Stimulated activated CD4-positive, alpha-beta T cell treated with anti-CD3 and anti-CD28 coated beads, TNF-alpha, amount 100 ng/mL, for 1 hour (primary cell): ENCODE results near the gene BNIP5.
"Not testable (repeated sequence)": the region's sequence is repeated elsewhere in the genome, so short reads cannot be mapped to it uniquely, and the experiment has no call there.

ENCODE experiments used
- DNase-seq, 3 donors: peaks; one replicate each; pipeline ENCODE4 v3.0.0-alpha.2; 2020; ENCODE audit warnings: low read depth in 3 of 3, low spot score in 1 of 3

The BNIP5 gene

GRCh38 chr6:36368421-36368820 lies 31.7 kb upstream of the BNIP5 start:
- no peak for DNase-seq

GRCh38 chr6:36367743-36368142 lies 31.1 kb upstream of the BNIP5 start:
- no peak for DNase-seq

DNA sequence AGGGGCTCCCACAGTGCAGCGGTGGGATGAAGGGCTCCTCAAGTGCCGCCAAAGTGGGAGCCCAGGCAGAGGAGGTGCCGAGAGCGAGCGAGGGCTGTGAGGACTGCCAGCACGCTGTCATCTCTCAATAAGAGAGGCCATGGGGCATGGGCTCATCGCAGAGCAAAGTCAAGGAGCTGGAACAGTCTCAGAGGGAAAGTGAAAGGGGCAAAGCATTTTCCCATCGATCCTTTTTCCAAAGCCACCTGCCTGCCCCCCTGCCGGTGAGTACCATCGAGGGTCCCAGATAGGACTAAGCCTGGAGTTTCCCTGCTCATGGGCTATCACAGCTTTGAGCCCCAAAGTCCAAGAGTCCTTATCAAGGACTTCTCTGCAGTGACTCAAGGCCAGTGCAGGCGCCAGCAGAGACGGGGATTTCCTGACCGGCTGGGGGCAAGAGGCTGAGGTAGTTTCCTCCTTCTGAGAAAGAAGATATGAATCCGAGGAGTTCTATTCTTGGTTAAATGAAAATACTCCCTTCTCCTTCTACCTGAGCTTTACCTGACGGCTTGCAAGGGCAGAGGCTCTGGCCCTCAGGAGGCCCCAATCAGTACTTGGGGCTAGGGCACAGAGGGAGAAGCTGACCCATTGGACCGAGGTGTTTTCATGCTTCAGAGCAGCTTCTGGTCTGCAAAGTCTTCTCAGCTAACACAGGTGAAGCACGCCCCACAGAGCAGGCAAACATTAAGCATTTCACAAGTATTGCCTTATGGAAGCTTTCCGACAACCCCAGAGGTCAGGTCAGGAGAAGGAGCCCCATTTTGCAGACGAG lies 28.2 kb upstream of the BNIP5 start:
- DNase-seq, result no peak

GRCh38 chr6:36364061-36364635 lies 27.5 kb upstream of the BNIP5 start:
- not testable (repeated sequence) for DNase-seq

- DNase-seq, result not testable (repeated sequence)
Measured at GRCh38 chr6:36363371-36363752, 26.7 kb upstream of the BNIP5 start.

- no peak for DNase-seq
Measured at GRCh38 chr6:36362551-36363370, 26.1 kb upstream of the BNIP5 start.

GRCh38 chr6:36361071-36361470 lies 24.4 kb upstream of the BNIP5 start:
- DNase-seq, result no peak

GRCh38 chr6:36360241-36361054 lies 23.8 kb upstream of the BNIP5 start:
- DNase-seq, result peak; percentile 19 to 42 (median 41)

GRCh38 chr6:36358226-36358915 lies 21.7 kb upstream of the BNIP5 start:
- no peak for DNase-seq

DNA sequence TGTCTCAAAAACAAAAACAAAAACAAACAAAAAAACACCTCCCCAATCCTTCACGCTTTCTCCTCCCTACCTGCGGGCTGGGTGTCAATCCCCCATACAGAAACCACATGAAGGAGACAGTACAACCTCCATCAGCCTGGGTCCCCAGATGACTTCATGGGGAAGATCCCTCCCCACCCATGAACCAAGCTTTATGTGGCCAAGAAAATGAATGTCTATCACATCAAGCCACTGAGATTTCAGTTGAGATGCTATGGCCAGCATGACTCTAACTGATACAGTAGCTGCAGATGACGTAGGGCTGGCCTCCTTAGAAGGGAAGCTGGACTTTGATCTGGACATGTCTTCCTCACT lies 21.2 kb upstream of the BNIP5 start:
- no peak for DNase-seq

GRCh38 chr6:36355819-36356218 lies 19.1 kb upstream of the BNIP5 start:
- DNase-seq, result no peak

- no peak for DNase-seq
Measured at GRCh38 chr6:36353411-36353915, 16.8 kb upstream of the BNIP5 start.

- DNase-seq, result no peak
Measured at GRCh38 chr6:36352477-36353157, 15.9 kb upstream of the BNIP5 start.

DNA sequence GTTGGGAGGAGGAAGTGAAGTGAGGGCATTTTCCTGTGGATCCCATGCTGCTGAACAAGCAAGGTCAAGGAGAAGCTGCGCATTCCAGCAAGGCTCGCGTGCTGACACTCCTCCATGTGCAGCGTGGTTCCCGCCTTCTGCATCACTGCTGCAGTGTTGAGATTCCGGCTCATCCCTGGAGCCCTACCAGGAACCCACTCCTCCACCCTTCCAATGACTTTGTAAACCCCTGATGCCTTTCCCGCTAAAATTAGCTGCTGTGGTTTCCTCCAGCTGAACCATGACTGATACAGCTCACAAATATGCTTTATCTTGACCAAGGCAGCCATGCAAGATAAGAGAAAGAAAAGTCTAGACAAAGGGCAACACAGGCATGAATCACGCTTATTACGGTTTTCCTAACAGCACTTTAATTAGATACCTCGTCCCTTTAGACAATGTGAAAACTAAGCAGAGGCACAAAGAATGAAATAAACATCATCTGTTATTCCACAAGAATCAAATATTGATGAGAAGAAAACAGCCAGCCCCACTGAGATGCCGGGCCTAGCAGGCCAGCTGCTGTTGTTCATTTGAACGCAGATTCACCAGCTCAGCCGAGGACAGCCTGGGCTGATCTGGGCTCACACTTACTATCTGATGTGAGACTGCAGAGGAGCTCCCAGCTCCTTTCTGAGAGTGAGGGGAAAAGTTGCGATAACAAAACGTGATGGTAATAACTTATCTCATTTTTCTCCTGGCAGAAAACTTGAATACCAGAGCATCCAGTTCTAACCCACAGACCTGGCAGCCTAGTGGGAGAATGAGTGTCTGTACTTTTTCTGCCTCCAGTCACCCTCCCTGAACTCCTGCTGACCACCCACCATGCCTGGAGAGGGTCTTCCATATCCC lies 14.2 kb upstream of the BNIP5 start:
- DNase-seq, result no peak

DNA sequence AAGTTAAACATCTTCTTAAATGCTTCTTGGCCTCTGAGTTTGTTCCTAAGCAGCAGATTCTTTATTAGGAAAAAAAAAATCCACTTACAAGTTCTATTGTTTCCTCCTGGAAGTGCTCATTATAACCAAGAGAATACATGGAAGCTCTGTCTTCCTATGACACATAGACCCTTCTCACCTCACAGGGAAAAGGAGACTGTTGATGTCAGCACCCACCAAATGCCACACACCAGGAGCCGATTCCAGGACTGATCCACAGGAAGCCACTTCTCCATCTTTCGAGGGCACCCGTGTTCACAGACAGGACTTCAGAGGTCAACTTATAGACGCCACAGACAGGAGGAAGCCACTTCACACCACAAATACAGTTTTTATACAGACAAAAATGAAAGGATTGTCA lies 13.4 kb upstream of the BNIP5 start:
- DNase-seq, result no peak

- DNase-seq, result no peak
Measured at GRCh38 chr6:36349240-36349639, 12.6 kb upstream of the BNIP5 start.

GRCh38 chr6:36347621-36348020 lies 10.9 kb upstream of the BNIP5 start:
- DNase-seq, result no peak

GRCh38 chr6:36346486-36347273 lies 10.0 kb upstream of the BNIP5 start:
- DNase-seq, result no peak
